PFSK-1 (cell line): ENCODE measurements around the gene PLEKHB1.

Experiments used
- FOXP2 ChIP-seq: optimal IDR thresholded peaks from 2 replicates; pipeline ENCODE3; 2011; ENCODE audit warnings: borderline replicate concordance, control low read depth, inconsistent platforms; ENCODE audit not compliant: insufficient read depth; ENCODE audit errors: extremely low read length, extremely low read depth
- POLR2AphosphoS5 ChIP-seq: IDR thresholded peaks from 2 replicates; pipeline ENCODE4 v1.6.1; 2012; ENCODE audit warnings: low read depth, mild to moderate bottlenecking, control low read depth, low read length, moderate library complexity
- SIN3A ChIP-seq: IDR thresholded peaks from 2 replicates; pipeline ENCODE4 v1.6.1; 2012; ENCODE audit warnings: mild to moderate bottlenecking, low read length, moderate library complexity, borderline replicate concordance; ENCODE audit not compliant: insufficient read depth
- TAF1 ChIP-seq: IDR thresholded peaks from 2 replicates; pipeline ENCODE4 v1.6.1; 2012; ENCODE audit warnings: low read length, control low read depth, borderline replicate concordance; ENCODE audit not compliant: insufficient read depth
- TF ChIP-seq, protein P1 (sequence below), 2 experiments: IDR thresholded peaks; 2 replicates each; pipeline versions ENCODE4 v1.6.1 to v1.8.0; 2011 to 2012; ENCODE audit warnings: low read depth in 2 of 2, low read length in 2 of 2, control low read depth in 1 of 2, inconsistent platforms in 1 of 2, mild to moderate bottlenecking in 1 of 2, moderate library complexity in 1 of 2; ENCODE audit not compliant: insufficient read depth in 1 of 2

Gene PLEKHB1

DNA sequence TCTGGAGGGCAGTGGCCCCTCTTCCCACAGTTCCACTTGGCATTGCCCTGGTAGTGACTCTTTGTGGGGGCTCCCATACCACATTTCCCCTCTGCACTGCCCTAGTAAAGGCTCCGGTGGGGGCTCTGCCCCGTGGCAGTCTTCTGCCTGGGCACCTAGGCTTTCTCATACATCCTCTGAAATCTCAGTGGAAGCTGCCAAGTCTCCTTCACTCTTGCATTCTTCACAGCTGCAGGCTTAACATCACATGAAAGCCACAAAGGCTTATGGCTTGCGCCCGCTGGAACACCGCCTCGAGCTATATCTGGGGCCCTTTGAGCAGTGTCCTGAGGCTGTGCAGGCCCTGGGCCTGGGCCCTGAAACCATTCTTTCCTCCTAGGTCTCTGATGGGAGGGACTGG is 25.3 kb downstream of the PLEKHB1 start:
- TF ChIP-seq SIN3A: no peak

DNA sequence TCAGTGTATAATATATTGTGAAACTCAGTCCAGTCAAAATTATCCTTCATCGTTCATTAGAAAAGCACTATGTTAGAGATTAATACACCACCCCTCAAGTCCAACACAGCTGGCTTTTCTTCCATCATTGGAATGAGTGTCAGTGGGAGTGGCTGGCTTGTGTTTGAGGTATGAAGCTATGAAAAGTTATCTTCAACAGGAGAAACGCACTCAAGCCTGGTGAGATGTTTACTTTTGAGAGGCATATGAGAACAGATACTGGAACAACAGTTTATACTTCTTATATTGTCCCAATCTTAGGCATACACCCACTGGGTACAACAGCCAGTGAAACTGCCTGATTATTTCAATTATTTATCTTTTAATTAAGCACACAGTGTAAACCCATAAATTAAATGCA is 34.3 kb downstream of the PLEKHB1 start:
- no peak for TF ChIP-seq POLR2AphosphoS5
- no peak for TF ChIP-seq SIN3A
- TF ChIP-seq, protein P1, sequence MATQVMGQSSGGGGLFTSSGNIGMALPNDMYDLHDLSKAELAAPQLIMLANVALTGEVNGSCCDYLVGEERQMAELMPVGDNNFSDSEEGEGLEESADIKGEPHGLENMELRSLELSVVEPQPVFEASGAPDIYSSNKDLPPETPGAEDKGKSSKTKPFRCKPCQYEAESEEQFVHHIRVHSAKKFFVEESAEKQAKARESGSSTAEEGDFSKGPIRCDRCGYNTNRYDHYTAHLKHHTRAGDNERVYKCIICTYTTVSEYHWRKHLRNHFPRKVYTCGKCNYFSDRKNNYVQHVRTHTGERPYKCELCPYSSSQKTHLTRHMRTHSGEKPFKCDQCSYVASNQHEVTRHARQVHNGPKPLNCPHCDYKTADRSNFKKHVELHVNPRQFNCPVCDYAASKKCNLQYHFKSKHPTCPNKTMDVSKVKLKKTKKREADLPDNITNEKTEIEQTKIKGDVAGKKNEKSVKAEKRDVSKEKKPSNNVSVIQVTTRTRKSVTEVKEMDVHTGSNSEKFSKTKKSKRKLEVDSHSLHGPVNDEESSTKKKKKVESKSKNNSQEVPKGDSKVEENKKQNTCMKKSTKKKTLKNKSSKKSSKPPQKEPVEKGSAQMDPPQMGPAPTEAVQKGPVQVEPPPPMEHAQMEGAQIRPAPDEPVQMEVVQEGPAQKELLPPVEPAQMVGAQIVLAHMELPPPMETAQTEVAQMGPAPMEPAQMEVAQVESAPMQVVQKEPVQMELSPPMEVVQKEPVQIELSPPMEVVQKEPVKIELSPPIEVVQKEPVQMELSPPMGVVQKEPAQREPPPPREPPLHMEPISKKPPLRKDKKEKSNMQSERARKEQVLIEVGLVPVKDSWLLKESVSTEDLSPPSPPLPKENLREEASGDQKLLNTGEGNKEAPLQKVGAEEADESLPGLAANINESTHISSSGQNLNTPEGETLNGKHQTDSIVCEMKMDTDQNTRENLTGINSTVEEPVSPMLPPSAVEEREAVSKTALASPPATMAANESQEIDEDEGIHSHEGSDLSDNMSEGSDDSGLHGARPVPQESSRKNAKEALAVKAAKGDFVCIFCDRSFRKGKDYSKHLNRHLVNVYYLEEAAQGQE (IDR thresholded peaks at IDR 0.05; ENCODE audit: insufficient read depth in 1 of 2, low read depth in 2 of 2, low read length in 2 of 2): no peak
- no peak for TF ChIP-seq FOXP2
- no peak for TF ChIP-seq TAF1

DNA sequence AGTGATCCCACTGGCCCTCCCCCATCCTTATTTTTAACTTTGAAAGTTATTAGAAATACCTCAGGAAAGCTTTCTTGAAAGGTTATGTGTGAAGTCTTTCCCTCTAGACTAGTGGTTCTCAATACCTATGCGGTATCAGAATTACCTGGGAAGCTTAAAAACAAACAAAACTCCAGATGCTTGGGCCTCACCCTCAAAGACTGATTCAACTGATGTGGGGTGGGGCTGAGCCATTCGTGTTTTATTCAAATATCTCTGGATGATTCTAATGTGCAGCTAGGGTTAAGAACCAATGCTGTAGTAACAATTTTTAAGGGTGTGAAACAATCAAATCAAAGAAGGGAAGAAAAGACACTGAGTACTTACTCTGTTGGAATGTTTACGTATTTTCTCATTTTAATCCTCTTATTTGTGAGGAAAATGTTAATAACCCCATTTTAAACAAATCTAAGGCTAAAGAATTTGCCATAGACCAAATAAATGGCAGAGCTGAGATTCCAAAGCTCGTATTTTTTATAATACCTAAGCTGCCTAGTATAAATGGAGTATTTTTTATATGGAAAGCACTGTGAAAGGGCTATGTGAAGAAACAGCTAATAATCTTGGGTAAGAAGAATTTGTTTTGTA is 47.6 kb downstream of the PLEKHB1 start:
- TF ChIP-seq TAF1 (no peak), POLR2AphosphoS5 (no peak), SIN3A (no peak), FOXP2 (no peak)
- TF ChIP-seq, protein P1 (IDR thresholded peaks at IDR 0.05; ENCODE audit: insufficient read depth in 1 of 2, low read depth in 2 of 2, low read length in 2 of 2): no peak

DNA sequence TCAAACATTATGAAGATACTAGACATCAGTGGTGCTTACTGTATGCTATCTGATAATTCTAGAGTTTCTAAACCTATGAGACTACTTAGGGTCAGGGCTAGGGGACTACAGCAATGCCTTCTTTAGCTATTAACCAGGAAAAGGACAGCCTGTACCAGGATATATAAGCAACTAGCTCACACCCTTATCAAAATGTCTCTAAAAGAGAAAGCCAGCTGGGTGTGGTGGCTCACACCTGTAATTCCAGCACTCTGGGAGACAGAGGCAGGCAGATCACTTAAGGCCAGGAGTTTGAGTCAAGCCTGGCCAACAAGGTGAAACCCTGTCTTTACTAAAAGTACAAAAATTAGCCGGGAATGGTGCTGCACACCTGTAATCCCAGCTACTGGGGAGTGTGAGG is 58.7 kb downstream of the PLEKHB1 start:
- TF ChIP-seq, protein P1 (IDR thresholded peaks at IDR 0.05; ENCODE audit: insufficient read depth in 1 of 2, low read depth in 2 of 2, low read length in 2 of 2): no peak
- TF ChIP-seq FOXP2: no peak

DNA sequence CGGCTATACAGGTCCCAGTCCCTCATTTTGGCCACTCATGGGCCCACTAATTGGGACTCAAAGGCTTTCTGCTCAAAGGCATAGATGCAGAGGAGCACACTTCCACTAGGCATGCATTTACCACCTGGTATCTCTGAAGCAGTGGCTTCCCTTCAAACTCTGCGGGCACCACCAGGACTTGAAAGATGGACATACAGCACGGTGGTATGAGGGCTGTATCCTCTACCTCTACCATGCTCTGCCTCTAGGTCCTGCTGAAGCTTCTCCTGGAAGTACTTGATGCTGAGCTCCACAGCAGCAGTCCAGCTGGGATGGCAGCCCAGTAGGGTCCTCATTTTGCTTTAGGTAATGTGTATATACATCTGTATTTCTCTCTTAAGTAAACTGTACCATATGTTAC is 64.6 kb downstream of the PLEKHB1 start:
- TF ChIP-seq SIN3A: no peak
- no peak for TF ChIP-seq TAF1
